DND-41 (cell line): Measurements from ENCODE around the gene RNF157.

Experiments
- ATAC-seq: fragments of 200-7000 bp; cut with Tn5 transposase; 3 replicates; pipeline ENCODE4 v1.9.1; 2021; ENCODE audit warnings: low read depth; ENCODE audit not compliant: insufficient read depth
- DNase-seq: peaks from one replicate; pipeline ENCODE4 v3.0.0-alpha.2; 2020
- H2AFZ ChIP-seq: 2 replicates; pipeline ENCODE4 v1.6.0; 2012; ENCODE audit warnings: low read depth, low read length
- H3K27ac ChIP-seq: 2 replicates; pipeline ENCODE4 v1.5.1; 2012; ENCODE audit warnings: low read length, inconsistent platforms
- H3K27me3 ChIP-seq: fragments of 200-600 bp; sonication (generic); 2 replicates; pipeline ENCODE4 v1.6.0; 2012; ENCODE audit warnings: low read length, mild to moderate bottlenecking, inconsistent platforms; ENCODE audit not compliant: insufficient read depth, poor library complexity
- H3K36me3 ChIP-seq: 2 replicates; pipeline ENCODE4 v1.5.1; 2012; ENCODE audit warnings: low read length, inconsistent platforms; ENCODE audit not compliant: insufficient read depth
- H3K4me1 ChIP-seq: 2 replicates; pipeline ENCODE4 v1.5.1; 2012; ENCODE audit warnings: mild to moderate bottlenecking, low read length; ENCODE audit not compliant: insufficient read depth
- H3K4me2 ChIP-seq: 2 replicates; pipeline ENCODE4 v1.6.0; 2012; ENCODE audit warnings: mild to moderate bottlenecking, moderate library complexity, low read length, inconsistent platforms; ENCODE audit not compliant: insufficient read depth
- H3K4me3 ChIP-seq, 2 experiments: fragments of 200-600 bp in 1 of 2; shearing (Covaris generic) in 1 of 2; 2 replicates each; pipeline ENCODE4 v1.5.1; 2012 to 2016; ENCODE audit warnings: inconsistent platforms in 2 of 2, low read length in 2 of 2, mild to moderate bottlenecking in 2 of 2, low read depth in 1 of 2, moderate library complexity in 1 of 2
- H3K79me2 ChIP-seq: 2 replicates; pipeline ENCODE4 v1.6.0; 2012; ENCODE audit warnings: low read length, inconsistent platforms; ENCODE audit not compliant: insufficient read depth
- H3K9ac ChIP-seq: 2 replicates; pipeline ENCODE4 v1.6.0; 2012; ENCODE audit warnings: low read depth, mild to moderate bottlenecking, inconsistent platforms, low read length, moderate library complexity
- H3K9me3 ChIP-seq: 2 replicates; pipeline ENCODE4 v1.5.1; 2012; ENCODE audit warnings: low read length, moderate library complexity, mild to moderate bottlenecking, inconsistent platforms; ENCODE audit not compliant: insufficient read depth, severe bottlenecking
- H4K20me1 ChIP-seq: 2 replicates; pipeline ENCODE4 v1.6.0; 2012; ENCODE audit warnings: low read length; ENCODE audit not compliant: insufficient read depth
- EZH2 ChIP-seq: IDR thresholded peaks from 3 replicates; pipeline ENCODE4 v1.6.1; 2012; ENCODE audit warnings: borderline replicate concordance, low read depth, mild to moderate bottlenecking, moderate library complexity, low read length, inconsistent platforms; ENCODE audit not compliant: severe bottlenecking
- TF ChIP-seq, protein P1 (sequence below): IDR thresholded peaks from 2 replicates; pipeline ENCODE4 v1.5.1; 2012; ENCODE audit warnings: borderline replicate concordance, low read length, moderate library complexity, mild to moderate bottlenecking; ENCODE audit not compliant: poor library complexity, severe bottlenecking; ENCODE audit errors: extremely low read depth

Gene RNF157

DNA sequence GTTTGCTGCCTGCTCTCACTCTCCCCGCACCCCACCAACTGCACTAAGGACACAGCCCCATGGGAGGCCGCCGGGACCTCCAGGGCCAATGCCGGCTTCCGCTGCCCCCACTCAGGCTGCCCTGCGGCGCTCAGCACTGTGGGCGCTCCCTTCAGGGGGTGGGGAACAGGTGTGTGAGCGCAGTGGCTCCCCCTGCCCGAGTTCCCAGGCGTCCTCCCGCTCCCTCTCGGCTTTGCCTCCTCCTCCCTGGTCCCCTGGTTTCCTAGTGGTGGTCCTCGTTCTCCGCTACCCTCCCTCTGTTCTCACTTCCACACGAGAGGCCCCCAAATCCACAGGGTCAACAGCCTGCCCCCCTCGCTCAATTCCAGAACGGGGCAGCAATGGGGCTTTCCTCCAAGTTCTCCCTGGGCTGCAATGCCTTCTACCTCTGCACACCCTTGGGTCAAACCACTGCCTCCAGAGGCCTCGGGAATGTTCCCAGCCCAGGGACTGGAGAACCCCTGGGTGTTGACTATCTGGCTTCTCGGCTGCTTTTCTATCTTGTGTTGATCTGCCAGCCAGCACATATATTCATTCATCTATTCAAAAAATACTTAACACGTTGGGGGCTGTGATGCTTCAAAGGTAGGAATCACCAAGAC lies 109.1 kb downstream of the RNF157 start:
- Histone ChIP-seq H2AFZ (no peak overlapping the region; the same call in 1 of the 2 replicates), H3K4me3 (no peak overlapping the region), H3K9ac (no peak overlapping the region), H3K27ac (no peak overlapping the region), H3K79me2 (no peaks in the 10 kb centered on the region), H3K4me1 (no peaks in the 10 kb centered on the region), H3K27me3 (no peaks in the 10 kb centered on the region), H3K36me3 (no peaks in the 10 kb centered on the region), H3K9me3 (no peaks in the 10 kb centered on the region), H4K20me1 (no peaks in the 10 kb centered on the region), H3K4me2 (no peak overlapping the region)
- DNase-seq (no peak), ATAC-seq (no peak)
- TF ChIP-seq, protein P1, sequence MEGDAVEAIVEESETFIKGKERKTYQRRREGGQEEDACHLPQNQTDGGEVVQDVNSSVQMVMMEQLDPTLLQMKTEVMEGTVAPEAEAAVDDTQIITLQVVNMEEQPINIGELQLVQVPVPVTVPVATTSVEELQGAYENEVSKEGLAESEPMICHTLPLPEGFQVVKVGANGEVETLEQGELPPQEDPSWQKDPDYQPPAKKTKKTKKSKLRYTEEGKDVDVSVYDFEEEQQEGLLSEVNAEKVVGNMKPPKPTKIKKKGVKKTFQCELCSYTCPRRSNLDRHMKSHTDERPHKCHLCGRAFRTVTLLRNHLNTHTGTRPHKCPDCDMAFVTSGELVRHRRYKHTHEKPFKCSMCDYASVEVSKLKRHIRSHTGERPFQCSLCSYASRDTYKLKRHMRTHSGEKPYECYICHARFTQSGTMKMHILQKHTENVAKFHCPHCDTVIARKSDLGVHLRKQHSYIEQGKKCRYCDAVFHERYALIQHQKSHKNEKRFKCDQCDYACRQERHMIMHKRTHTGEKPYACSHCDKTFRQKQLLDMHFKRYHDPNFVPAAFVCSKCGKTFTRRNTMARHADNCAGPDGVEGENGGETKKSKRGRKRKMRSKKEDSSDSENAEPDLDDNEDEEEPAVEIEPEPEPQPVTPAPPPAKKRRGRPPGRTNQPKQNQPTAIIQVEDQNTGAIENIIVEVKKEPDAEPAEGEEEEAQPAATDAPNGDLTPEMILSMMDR = no peak
- TF ChIP-seq EZH2 = no peak

DNA sequence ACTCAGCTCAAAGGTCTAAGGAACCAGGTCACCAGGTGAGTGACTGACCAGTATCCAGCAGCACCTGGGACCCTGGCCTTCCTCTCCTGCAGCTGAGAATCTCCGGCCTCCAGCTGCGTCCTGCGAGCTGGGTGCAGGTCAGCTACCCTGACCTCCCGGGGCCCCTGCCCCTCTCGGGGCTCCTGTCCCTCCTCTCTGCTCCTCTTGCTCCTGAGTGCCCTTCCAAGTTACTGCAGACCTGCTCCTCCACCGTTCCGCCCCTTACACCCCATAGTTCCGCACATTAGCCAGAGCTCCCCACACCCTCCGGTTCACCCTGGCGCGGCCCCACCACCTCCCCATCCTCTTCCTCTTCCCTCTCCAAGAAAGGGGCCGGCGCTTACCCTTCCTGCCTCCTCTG lies 109.8 kb downstream of the RNF157 start:
- no peak overlapping the region for H3K4me3 ChIP-seq
- no peak overlapping the region for H3K4me2 ChIP-seq
- H3K9me3 ChIP-seq = no peaks in the 10 kb centered on the region
- no peak overlapping the region for H2AFZ ChIP-seq
- no peaks in the 10 kb centered on the region for H3K36me3 ChIP-seq
- ATAC-seq = no peak
- DNase-seq = no peak
- H3K4me1 ChIP-seq = no peaks in the 10 kb centered on the region
- H3K27me3 ChIP-seq = no peaks in the 10 kb centered on the region
- H3K9ac ChIP-seq = no peak overlapping the region
- H3K27ac ChIP-seq = no peak overlapping the region
- TF ChIP-seq EZH2 = no peak
- TF ChIP-seq, protein P1 = no peak
- H3K79me2 ChIP-seq = no peaks in the 10 kb centered on the region
- no peaks in the 10 kb centered on the region for H4K20me1 ChIP-seq

DNA sequence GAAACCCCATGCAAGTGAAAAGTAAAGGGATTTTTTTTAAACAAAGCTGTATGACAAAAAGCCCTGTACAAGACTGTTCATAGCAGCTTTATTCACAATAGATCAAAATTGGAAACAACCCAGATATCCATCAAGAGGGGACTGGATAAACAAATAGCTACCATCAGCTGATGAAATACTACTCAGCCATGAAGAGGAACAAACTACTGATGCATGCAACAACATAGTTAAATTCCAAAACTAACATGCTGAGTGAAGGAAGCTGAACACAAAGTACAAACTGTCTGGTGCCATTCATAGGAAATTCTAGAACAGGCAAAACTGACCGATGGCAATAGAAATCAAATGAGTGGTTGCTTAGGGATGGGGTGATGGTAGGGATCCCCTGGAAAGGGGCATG lies 114.4 kb downstream of the RNF157 start:
- no peak overlapping the region for H2AFZ ChIP-seq
- ATAC-seq (no peak), DNase-seq (no peak)
- H3K4me1 ChIP-seq = peaks cover 11% of the 10 kb centered on the region
- no peak overlapping the region for H3K4me2 ChIP-seq
- no peak overlapping the region for H3K9ac ChIP-seq
- H3K27me3 ChIP-seq = no peaks in the 10 kb centered on the region
- no peaks in the 10 kb centered on the region for H3K79me2 ChIP-seq
- TF ChIP-seq EZH2 = no peak
- TF ChIP-seq, protein P1 = no peak
- no peak overlapping the region for H3K4me3 ChIP-seq
- no peak overlapping the region for H3K27ac ChIP-seq
- no peaks in the 10 kb centered on the region for H4K20me1 ChIP-seq
- no peaks in the 10 kb centered on the region for H3K9me3 ChIP-seq
- no peaks in the 10 kb centered on the region for H3K36me3 ChIP-seq

DNA sequence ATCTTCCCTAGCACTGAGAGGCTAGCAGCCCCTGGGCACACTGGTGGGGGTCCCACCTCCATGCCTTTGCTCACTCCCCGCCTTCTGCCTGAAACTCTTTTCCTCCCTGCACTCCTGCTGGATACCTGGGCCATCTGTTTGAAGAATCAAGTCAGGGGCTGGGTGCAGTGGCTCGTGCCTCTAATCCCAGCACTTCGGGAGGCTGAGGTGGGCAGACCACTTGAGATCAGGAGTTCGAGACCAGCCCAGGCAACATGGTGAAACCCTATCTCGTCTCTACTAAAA lies 115.0 kb downstream of the RNF157 start:
- DNase-seq (no peak), ATAC-seq (no peak)
- Histone ChIP-seq H3K4me3 (no peak overlapping the region), H3K4me2 (no peak overlapping the region), H3K9me3 (no peaks in the 10 kb centered on the region), H2AFZ (no peak overlapping the region), H3K36me3 (no peaks in the 10 kb centered on the region), H3K27me3 (no peaks in the 10 kb centered on the region), H3K27ac (no peak overlapping the region), H3K9ac (no peak overlapping the region), H3K4me1 (peaks cover 11% of the 10 kb centered on the region), H3K79me2 (no peaks in the 10 kb centered on the region), H4K20me1 (no peaks in the 10 kb centered on the region)
- TF ChIP-seq, protein P1 = no peak
- no peak for TF ChIP-seq EZH2
